HUES48 (cell line): ENCODE data around the gene FLRT2.

ENCODE experiments used
- H3K27ac ChIP-seq: one replicate; pipeline ENCODE4 v1.7.0; 2013; ENCODE audit warnings: low read depth, low read length, inconsistent platforms
- H3K27me3 ChIP-seq: 2 replicates; pipeline ENCODE4 v1.6.1; 2013; ENCODE audit warnings: mild to moderate bottlenecking, low read length; ENCODE audit not compliant: control insufficient read depth, insufficient read depth
- H3K36me3 ChIP-seq: 2 replicates; pipeline ENCODE4 v1.6.1; 2013; ENCODE audit warnings: low read length; ENCODE audit not compliant: control insufficient read depth, insufficient read depth
- H3K4me1 ChIP-seq: 2 replicates; pipeline ENCODE4 v1.6.1; 2013; ENCODE audit warnings: mild to moderate bottlenecking, low read length; ENCODE audit not compliant: control insufficient read depth, insufficient read depth
- H3K4me3 ChIP-seq: 2 replicates; pipeline ENCODE4 v1.5.1; 2013; ENCODE audit warnings: mild to moderate bottlenecking, low read depth, low read length
- H3K9ac ChIP-seq: 2 replicates; pipeline ENCODE4 v1.6.1; 2013; ENCODE audit warnings: mild to moderate bottlenecking, low read depth, low read length, moderate library complexity
- H3K9me3 ChIP-seq: 2 replicates; pipeline ENCODE4 v1.6.1; 2013; ENCODE audit warnings: low read length; ENCODE audit not compliant: control insufficient read depth, insufficient read depth

The FLRT2 gene

DNA sequence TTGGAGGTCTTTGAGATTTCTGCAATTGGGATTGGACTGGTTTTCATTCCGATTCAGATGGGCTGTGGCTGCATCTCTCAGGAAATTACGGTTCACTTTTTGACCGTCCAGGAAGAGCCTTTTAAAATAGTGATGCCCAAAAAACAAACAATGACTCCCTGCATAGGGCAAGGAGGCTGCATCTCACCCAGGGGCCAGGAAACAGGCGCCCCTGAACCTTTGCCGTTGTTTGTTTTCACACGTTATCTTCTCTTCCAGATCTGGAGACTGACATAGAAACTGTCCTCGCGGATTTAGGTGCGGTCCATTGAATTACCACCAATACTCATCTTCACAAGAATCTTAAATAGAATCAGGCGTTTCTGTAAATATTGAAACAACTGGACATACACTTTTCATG lies 66.0 kb downstream of the FLRT2 start:
- H3K36me3 ChIP-seq, result no peaks in the 10 kb centered on the region
- H3K9me3 ChIP-seq, result no peaks in the 10 kb centered on the region
- H3K4me1 ChIP-seq, result peaks cover 5% of the 10 kb centered on the region; the same call in 1 of the 2 replicates
- no peak overlapping the region for H3K27ac ChIP-seq
- H3K4me3 ChIP-seq, result no peak overlapping the region
- H3K9ac ChIP-seq, result no peak overlapping the region
- H3K27me3 ChIP-seq, result no peaks in the 10 kb centered on the region

DNA sequence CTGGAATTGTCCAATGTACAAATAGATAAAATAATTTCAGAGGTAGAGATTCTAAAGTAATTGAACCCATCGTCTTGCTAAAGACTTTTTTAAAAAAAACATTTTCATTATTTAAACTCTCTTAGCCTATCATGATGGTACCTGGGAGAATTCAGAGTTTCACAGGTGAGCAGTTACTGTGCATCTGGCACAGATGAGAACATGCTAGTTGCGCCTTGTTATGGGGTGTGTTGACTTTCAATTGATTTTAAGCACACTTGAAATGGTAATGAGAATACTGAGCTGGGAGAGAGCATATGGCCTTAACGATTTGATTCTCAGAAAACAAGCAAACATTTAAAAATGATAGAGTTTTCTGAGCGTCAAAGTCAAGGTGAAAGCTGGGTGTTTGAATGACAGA lies 66.6 kb downstream of the FLRT2 start:
- Histone ChIP-seq H3K27me3 (no peaks in the 10 kb centered on the region), H3K4me3 (no peak overlapping the region), H3K27ac (no peak overlapping the region), H3K4me1 (peaks cover 5% of the 10 kb centered on the region; the same call in 1 of the 2 replicates), H3K9ac (no peak overlapping the region), H3K36me3 (no peaks in the 10 kb centered on the region), H3K9me3 (no peaks in the 10 kb centered on the region)

- Histone ChIP-seq H3K9ac (no peak overlapping the region), H3K4me3 (no peak overlapping the region), H3K36me3 (no peaks in the 10 kb centered on the region), H3K4me1 (peaks cover 5% of the 10 kb centered on the region; the same call in 1 of the 2 replicates), H3K9me3 (no peaks in the 10 kb centered on the region), H3K27me3 (no peaks in the 10 kb centered on the region), H3K27ac (no peak overlapping the region)
Measured at GRCh38 chr14:85597701-85598100, 67.8 kb downstream of the FLRT2 start.

GRCh38 chr14:85599939-85600338 lies 70.0 kb downstream of the FLRT2 start:
- Histone ChIP-seq H3K9ac (no peak overlapping the region), H3K4me1 (peaks cover 5% of the 10 kb centered on the region; the same call in 1 of the 2 replicates), H3K9me3 (no peaks in the 10 kb centered on the region), H3K27me3 (no peaks in the 10 kb centered on the region), H3K27ac (no peak overlapping the region), H3K4me3 (no peak overlapping the region), H3K36me3 (no peaks in the 10 kb centered on the region)

- Histone ChIP-seq H3K27ac (no peak overlapping the region), H3K9ac (no peak overlapping the region), H3K4me3 (no peak overlapping the region), H3K4me1 (peaks cover 5% of the 10 kb centered on the region; the same call in 1 of the 2 replicates), H3K9me3 (no peaks in the 10 kb centered on the region), H3K36me3 (no peaks in the 10 kb centered on the region), H3K27me3 (no peaks in the 10 kb centered on the region)
Measured at GRCh38 chr14:85601246-85601645, 71.3 kb downstream of the FLRT2 start.

- Histone ChIP-seq H3K4me1 (peaks cover 5% of the 10 kb centered on the region; the same call in 1 of the 2 replicates), H3K4me3 (no peak overlapping the region), H3K9ac (no peak overlapping the region), H3K27ac (no peak overlapping the region), H3K9me3 (no peaks in the 10 kb centered on the region), H3K27me3 (no peaks in the 10 kb centered on the region), H3K36me3 (no peaks in the 10 kb centered on the region)
Measured at GRCh38 chr14:85601690-85602089, 71.7 kb downstream of the FLRT2 start.

DNA sequence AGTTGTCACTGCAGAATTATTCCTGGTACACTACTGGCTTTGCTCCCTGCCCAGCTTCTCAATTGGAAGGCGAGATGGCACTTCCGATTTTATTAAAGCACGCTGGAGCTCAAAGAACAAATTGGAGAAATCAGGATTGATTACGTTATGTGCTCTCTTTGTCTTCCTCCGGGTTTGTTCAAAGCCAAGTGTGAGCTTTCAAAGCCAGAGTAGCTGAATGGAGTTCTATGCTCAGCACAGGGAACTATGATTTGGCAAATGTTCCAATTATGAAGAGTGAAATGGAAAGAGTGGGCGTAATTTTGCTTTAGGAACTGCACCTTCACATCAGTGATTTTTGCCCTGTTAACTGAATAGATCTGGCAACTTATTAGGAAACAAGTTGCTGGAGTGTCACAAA lies 72.4 kb downstream of the FLRT2 start:
- H3K27ac ChIP-seq, result no peak overlapping the region
- H3K9me3 ChIP-seq, result no peaks in the 10 kb centered on the region
- H3K4me1 ChIP-seq, result peaks cover 5% of the 10 kb centered on the region; the same call in 1 of the 2 replicates
- H3K4me3 ChIP-seq, result no peak overlapping the region
- no peaks in the 10 kb centered on the region for H3K27me3 ChIP-seq
- H3K36me3 ChIP-seq, result no peaks in the 10 kb centered on the region
- H3K9ac ChIP-seq, result no peak overlapping the region

GRCh38 chr14:85604021-85604420 lies 74.1 kb downstream of the FLRT2 start:
- H3K27me3 ChIP-seq, result no peaks in the 10 kb centered on the region
- H3K9ac ChIP-seq, result no peak overlapping the region
- no peak overlapping the region for H3K27ac ChIP-seq

GRCh38 chr14:85604714-85605113 lies 74.8 kb downstream of the FLRT2 start:
- H3K9me3 ChIP-seq, result no peaks in the 10 kb centered on the region
- no peak overlapping the region for H3K9ac ChIP-seq
- H3K4me1 ChIP-seq, result no peaks in the 10 kb centered on the region
- no peaks in the 10 kb centered on the region for H3K27me3 ChIP-seq
- H3K4me3 ChIP-seq, result no peak overlapping the region
- H3K36me3 ChIP-seq, result no peaks in the 10 kb centered on the region
- H3K27ac ChIP-seq, result no peak overlapping the region

More at GRCh38 chr14:85604021-85604420, 74.1 kb downstream of the FLRT2 start:
- H3K36me3 ChIP-seq, result no peaks in the 10 kb centered on the region
- peaks cover 5% of the 10 kb centered on the region; the same call in 1 of the 2 replicates for H3K4me1 ChIP-seq
- H3K9me3 ChIP-seq, result no peaks in the 10 kb centered on the region
- no peak overlapping the region for H3K4me3 ChIP-seq

- no peak overlapping the region for H3K9ac ChIP-seq
- no peak overlapping the region for H3K4me3 ChIP-seq
- H3K9me3 ChIP-seq, result no peaks in the 10 kb centered on the region
- H3K27ac ChIP-seq, result no peak overlapping the region
- no peaks in the 10 kb centered on the region for H3K27me3 ChIP-seq
- H3K4me1 ChIP-seq, result no peaks in the 10 kb centered on the region
- no peaks in the 10 kb centered on the region for H3K36me3 ChIP-seq
Measured at GRCh38 chr14:85607651-85608081, 77.7 kb downstream of the FLRT2 start.

- peaks cover 12% of the 10 kb centered on the region for H3K4me1 ChIP-seq
- no peak overlapping the region for H3K4me3 ChIP-seq
- no peak overlapping the region for H3K27ac ChIP-seq
- no peaks in the 10 kb centered on the region for H3K9me3 ChIP-seq
- no peaks in the 10 kb centered on the region for H3K36me3 ChIP-seq
- no peak overlapping the region for H3K9ac ChIP-seq
- no peaks in the 10 kb centered on the region for H3K27me3 ChIP-seq
Measured at GRCh38 chr14:85613496-85613895, 83.6 kb downstream of the FLRT2 start.
